Activated CD4-positive, alpha-beta T cell treated with anti-CD3 and anti-CD28 coated beads, Interleukin-2, amount 50 U/mL, for 48 hours (primary cell): ENCODE data around the gene PTPA.
"Not testable (repeated sequence)": the region's sequence is repeated elsewhere in the genome, so short reads cannot be mapped to it uniquely, and the experiment has no call there.

Source experiments
- DNase-seq, 2 experiments: peaks; one replicate each; pipeline ENCODE4 v3.0.0-alpha.2; 2020

The PTPA gene

GRCh38 chr9:129178568-129179382 lies 67.6 kb downstream of the PTPA start:
- no peak for DNase-seq

DNA sequence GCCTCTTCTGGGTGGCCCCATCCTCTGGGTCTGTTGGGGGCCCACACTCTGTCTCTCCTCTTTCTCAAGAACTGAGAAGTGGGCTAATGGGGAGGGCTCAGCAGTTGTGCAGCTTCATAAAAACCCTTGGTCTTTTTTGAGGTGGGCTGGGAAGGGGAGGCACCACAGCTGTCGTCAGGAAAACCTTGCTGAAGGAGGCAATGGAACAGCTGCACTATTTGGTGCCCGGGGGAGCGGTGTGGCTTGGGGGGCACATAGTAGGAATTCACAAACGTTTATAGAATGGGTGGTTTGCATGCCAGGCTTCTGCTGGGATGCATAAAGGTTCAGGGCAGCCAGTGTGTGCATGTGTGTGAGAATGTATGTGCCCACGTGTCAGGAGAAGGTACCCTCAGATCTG lies 70.0 kb downstream of the PTPA start:
- DNase-seq: no peak

DNA sequence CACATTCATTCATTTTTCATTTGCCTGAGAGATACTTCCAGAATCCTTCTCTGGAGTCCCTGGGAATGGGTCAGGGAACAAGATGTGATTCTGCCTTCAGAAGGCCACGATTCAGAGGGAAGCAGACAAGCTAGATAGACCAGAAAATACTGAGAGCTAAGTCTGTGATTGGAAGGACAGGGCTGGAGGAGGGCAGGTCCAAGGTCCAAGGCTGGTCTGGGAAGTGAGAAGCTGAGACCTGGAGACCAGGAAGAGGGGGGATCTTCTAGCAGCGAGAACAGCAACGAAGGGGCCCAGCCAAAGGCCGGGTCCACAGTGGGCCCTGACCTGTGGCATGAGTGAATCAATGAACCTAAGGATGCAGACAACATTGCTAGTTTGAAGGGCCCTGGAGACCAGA lies 70.9 kb downstream of the PTPA start:
- DNase-seq: no peak

DNA sequence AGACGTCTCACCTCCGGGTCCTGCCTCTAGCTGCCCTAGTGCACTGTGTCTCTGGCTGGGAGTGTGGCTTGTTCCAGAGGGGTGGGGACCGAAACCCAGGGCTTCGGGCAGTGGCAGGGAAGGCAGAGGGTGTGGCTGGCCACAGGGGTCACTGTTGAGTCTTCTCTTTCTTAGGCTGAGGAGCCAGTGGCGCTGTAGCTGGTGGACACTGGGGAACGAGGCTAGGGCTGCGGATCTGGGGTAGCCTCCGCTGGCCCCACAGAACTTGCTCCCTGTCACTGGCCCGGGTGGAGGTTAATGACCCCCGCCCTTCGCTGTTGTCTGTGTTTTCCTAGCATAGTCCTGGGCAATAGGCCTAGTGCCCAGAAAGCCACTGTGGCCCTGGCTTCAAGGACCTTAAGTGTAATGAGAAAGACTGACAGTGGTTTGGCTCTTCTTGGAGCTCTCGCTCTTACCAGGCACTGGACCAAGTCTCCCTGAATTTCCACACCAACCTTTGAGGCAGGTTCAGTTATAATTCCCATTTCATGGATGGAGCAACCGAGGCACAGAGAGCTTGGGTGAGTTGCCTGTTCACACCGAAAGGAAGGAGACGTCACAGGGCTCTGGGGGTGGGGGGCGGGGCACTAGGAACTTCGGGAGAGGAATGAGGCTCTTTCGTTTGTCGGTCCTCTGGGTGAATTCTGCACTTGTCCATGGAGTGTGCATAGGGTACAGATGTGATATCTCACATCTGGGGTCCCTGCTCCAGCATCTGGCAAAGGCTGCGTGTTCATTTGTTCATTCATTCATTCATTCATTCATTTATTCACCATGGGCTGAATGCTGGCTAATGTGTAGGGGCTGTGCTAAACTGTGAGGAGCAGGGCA lies 71.6 kb downstream of the PTPA start:
- no peak for DNase-seq

DNA sequence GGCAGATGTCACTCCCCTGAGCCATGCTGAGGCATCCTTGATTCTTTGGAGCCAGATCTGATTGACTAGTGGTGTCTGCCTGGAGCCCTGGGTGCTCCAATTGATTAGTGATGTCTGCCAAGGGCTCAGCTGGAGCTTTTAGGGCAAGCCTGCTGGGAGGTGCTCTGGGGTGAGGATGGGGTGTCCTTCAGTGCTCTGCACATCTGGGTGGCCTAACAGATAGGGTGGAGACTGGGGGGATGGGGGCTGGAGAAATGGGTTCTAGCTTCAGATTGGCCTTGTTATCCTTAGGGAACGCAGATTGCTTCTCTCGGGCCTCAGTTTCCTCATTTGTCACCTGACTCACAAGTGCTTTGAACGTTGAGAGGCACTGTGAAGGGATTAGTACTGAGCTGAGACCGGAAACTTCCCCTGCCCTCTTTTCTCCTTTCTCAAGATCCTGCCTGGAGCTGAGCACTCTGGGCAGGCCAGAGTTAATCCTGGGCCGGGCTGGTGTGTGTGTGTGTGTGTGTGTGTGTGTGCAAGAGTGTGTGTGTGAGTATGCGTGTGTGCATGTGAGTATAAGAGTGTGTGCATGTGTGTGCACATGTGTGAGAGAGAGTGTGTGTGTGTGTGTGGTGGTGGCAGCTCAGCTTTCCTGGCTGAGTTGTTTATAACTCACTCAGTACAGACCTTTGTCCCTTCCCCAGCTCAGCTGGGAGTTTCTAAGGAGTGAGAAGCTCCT lies 72.4 kb downstream of the PTPA start:
- DNase-seq: no peak

DNA sequence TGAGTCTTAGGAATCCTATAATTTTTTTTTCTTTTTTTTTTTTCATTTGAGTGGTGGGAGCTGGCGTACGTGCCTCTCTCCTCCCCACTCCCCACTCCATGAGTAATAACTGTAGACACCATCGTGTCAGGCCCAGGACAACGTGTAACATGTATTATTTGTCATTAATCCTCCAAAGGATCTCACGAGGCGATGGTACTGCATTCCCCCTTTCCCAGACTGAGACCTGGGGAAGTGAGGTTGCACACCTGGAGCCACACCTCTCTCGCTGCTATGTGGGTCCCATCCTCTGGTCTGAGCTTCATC lies 73.0 kb downstream of the PTPA start:
- DNase-seq: no peak

- no peak for DNase-seq
Measured at GRCh38 chr9:129184596-129185122, 73.4 kb downstream of the PTPA start.

- no peak for DNase-seq
Measured at GRCh38 chr9:129185402-129185801, 74.2 kb downstream of the PTPA start.

DNA sequence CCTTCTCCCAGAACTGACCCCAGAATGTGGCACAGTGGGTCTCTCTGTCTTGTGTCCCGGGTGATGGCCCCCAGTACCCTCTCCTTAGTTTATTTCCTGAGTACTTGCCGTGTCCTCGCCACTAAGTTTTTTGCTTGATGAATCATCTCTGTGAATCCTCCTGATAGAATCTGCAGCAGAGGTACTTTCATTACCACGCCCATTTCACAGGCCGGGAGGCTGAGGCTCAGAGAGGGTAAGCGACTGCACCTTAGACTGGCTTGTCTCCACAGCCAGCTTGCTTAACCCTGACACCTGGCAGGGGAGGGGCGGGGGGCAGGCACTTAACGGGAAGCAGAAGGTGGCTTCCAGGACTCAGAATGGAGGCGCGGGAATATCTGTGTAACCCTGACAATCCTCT lies 74.8 kb downstream of the PTPA start:
- peak; percentile 36 to 54 for DNase-seq

DNA sequence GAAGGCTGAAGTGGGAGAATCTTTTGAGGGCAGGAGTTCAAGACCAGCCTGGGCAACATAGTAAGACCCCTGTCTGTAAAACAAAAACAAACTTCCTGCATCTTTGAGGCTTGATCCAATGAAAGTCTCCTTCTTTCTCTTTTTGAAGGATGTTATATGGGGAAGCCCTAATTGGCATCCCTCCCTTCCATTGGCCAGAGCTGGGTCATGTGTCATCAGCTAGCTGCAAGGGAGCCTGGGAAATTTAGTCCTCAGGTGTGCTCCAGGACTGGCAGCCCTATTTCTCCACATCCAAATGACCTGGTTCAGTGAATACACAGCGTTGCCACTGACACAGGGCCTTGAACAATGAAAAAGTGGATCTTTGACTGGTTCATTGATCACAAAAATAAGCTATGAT lies 75.8 kb downstream of the PTPA start:
- no peak for DNase-seq

- DNase-seq: not testable (repeated sequence)
Measured at GRCh38 chr9:129189971-129190370, 78.8 kb downstream of the PTPA start.

DNA sequence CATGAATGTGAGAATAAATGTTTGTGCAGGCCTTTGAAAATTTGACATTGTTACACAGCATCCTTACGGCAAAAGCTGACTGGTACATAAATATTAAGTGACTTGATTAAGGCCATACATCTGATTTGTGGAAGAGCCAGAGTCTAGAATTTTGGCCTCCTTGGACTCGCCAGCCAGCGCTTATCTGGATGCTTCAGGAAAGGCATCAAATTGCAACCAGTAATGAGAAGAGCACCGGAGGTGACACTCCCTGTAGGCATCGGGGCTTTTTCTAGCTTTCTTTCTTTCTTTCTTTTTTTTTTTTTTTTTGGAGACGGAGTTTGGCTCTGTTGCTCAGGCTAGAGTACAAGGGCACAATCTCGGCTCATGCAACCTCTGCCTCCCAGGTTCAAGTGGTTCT lies 80.0 kb downstream of the PTPA start:
- no peak for DNase-seq

GRCh38 chr9:129193655-129194054 lies 82.4 kb downstream of the PTPA start:
- DNase-seq: no peak

DNA sequence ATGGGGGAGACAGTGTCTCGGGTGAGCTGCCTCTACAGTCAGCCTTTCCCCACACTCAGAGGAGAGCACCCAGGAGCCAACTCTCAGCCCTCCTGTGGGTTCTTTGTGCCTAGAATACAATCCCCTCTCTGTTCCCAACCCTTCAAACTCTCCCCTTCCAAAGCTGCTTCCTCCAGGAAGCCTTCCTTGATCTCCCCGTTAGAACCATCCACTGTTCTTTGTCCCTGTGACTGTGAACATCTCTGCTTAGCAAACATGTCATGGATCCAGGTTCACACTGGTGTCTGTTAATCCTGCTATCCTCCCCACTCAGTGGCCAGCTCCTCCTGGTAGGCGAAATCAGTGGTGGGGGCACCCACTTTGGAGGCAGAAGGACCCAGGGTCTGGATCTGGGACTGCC lies 83.0 kb downstream of the PTPA start:
- no peak for DNase-seq

GRCh38 chr9:129195606-129196005 lies 84.4 kb downstream of the PTPA start:
- no peak for DNase-seq

GRCh38 chr9:129197045-129197444 lies 85.8 kb downstream of the PTPA start:
- not testable (repeated sequence) for DNase-seq

DNA sequence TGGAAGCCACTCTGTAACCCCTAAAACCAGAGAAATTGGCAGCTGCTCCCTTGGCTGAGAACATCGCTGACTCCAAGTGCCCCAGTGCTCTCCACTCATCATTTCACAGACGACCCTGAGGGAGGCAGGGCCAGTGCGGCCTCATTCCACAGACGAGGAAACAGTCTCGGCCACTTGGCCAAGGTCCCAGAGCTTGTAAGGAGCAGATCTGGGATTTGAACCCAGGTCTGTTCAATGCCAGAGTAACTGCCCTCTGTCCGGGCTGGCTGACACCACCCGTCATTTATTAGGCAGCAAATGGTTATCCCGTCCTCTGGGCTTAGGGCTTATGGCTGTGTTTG lies 86.7 kb downstream of the PTPA start:
- no peak for DNase-seq
